GM04504 (cell line): ENCODE results near the gene RAB38.

Experiments used
- DNase-seq: peaks from one replicate; pipeline ENCODE4 v3.0.0-alpha.2; 2012; ENCODE audit warnings: low read depth

RAB38 gene

GRCh38 chr11:88174709-88175568, at the start of gene RAB38:
Gene RAB38 (minus strand): TSS chr11:88175443. CDS start chr11:88175384, 59 bp downstream.
- DNase-seq = peak; percentile 48

- no peak for DNase-seq
Observed at GRCh38 chr11:88213406-88213805, 38.2 kb upstream of the RAB38 start.

DNA sequence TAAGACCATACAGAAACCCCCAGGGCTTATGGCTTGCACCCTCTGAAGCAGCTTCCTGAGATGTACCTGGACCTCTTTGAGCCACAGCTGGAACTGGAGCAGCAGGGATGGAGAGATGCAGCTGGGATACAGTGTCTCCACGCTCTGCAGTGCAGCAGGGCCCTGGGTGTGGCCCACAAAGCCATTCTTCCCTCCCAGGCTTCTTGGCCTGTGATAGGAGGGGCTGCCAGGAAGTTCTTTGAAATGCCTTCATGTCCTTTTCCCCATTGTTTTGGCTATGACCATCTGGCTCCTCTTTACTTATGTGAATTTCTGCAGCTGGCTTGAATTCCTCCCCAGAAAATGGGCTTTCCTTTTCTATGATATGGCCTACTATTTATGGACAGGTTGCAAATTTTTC, 37.1 kb upstream of the RAB38 start:
- no peak for DNase-seq

DNA sequence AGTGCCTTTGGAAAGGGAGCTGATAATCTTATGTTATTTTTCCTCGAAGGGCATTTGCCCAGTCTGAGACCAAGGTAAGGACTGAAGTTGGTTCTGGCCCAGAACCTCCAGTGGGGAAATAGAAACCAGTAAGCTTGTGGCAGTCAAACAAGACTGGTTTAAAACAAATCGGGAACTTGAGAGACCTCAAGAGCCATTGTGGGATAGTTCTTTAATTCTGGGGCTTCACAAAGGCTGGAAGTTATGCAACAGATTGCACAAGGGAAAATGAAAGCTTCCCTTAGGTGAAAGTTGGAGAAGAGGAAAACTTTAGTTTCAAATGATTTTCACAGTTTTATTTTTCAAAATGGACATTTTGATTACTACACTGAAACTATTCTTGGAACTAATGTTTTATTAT, 33.5 kb upstream of the RAB38 start:
- no peak for DNase-seq

- peak; percentile 7 for DNase-seq
Observed at GRCh38 chr11:88206751-88207150, 31.5 kb upstream of the RAB38 start.

GRCh38 chr11:88204353-88204752, 29.1 kb upstream of the RAB38 start:
- DNase-seq = no peak

DNA sequence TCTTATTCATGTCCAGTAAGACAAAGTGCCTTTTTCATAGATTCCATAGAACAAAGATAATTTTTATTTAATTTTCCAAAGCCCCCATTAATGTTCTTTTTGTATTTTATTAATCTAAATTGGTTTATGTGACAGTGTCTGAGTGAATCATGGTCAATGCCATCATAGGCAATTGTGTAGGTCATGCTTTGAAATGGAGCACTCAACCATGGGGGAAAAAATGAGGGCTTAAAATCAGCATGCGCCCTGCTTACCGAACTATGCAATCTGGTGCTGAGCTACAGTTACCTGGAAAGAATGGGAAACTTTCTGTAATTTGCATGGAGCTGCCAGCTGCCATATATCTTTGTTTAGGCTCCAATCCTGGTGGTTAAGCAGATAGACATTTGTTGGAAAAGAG, 28.4 kb upstream of the RAB38 start:
- DNase-seq = no peak

DNA sequence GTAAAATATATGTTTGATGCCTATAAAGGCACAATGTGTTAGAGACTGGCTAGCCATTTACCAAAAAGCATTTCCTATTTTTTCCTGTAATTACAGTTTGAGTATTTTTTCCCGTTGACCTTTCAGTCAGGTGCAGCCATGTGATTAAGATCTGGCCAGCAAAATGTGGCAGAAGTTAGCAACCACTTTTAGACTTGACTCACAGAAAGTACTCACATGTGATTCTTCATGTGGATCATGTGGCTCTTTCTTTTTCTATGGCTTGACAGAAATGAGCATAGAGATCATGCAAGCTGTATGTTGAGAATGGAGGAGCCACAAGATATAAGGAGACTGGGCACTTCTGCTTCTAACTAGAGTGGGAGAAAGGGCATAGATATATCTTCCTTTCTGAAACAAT, 27.3 kb upstream of the RAB38 start:
- no peak for DNase-seq

GRCh38 chr11:88196393-88196792, 21.1 kb upstream of the RAB38 start:
- DNase-seq = no peak

- no peak for DNase-seq
Observed at GRCh38 chr11:88195908-88196307, 20.7 kb upstream of the RAB38 start.

DNA sequence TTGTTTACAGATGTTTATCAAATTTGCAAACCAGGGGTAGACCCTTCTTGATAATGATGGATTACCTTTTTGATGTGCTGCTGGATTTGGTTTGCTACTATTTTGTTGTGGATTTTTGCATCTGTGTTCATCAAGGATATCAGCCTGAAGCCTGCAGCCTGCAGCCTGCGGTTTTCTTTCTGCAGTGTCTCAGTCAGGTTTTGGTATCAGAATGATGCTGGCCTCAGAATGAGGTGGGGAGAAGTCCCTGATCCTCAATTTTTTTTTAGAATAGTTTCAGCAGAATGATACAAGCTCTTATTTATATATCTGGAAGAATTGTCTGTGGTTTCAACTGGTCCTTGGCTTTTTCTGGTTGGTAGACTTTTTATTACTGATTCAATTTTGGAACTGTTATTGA, 19.7 kb upstream of the RAB38 start:
- no peak for DNase-seq

- no peak for DNase-seq
Observed at GRCh38 chr11:88193278-88193677, 18.0 kb upstream of the RAB38 start.

- no peak for DNase-seq
Observed at GRCh38 chr11:88188932-88189253, 13.7 kb upstream of the RAB38 start.

GRCh38 chr11:88188251-88188931, 13.1 kb upstream of the RAB38 start:
- no peak for DNase-seq

DNA sequence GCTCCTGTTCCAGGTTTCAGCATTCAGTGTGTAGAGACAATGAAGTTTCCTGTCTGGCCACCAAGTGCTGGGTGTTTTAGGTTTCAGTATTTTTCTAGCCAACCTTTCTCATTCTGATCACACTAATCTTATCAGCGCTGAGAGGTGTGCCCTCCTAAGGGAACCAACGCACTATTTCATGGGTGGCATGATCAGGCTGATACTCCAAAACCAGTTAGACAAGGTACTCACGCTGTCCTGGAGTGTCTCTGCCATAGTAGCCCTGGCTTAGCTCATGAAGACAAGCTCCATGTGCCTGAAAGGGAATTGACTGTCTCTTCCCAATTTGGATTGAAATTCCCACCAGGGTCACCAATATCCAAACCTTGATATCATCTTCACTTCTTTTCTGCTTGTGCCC, 8.0 kb upstream of the RAB38 start:
- no peak for DNase-seq

GRCh38 chr11:88181776-88182175, 6.5 kb upstream of the RAB38 start:
- DNase-seq = no peak

GRCh38 chr11:88179971-88180629, 4.9 kb upstream of the RAB38 start:
- DNase-seq = no peak

DNA sequence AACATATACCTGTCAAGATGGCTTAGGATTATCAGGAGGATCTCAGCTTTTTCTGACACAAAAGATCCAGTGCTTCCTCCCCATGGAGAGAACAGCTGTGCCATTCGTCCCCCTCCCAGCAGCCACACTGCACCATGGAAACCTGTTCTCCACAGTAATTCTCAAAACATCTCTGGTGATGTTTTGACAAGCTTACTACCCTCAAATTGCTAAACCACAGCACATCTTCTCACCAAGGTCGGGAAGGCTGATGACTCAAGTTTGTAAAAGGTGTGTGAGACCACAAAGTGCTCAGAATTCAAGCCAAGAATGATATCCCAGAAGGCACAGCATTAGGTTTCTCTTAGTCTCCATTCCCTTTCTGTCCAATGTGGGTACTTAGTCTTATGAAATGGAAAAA, 3.9 kb upstream of the RAB38 start:
- DNase-seq = no peak

- peak; percentile 26 for DNase-seq
Observed at GRCh38 chr11:88178191-88178590, 2.9 kb upstream of the RAB38 start.

- no peak for DNase-seq
Observed at GRCh38 chr11:88175569-88176075, 379 bp upstream of the RAB38 start.

DNA sequence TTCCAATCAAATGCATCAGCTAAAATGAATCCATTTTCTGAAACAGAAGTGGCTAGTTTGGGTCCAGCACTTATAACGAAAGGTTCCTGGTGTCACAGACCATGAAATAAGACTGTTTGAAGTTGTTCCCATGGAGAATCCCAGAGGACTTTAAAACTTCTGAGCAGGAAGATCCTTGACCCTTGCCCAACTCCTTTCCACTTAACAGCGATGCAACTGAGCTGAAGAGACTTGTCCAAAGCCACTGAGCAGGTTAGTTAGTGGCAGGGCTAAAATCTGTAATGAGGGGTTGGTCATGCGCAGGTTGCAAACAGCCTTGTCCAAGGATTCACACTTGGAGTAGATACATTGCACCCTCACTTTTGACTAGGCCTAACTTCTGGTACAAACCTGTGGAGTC, 1.3 kb downstream of the RAB38 start:
- DNase-seq = no peak

GRCh38 chr11:88171982-88172381, 3.3 kb downstream of the RAB38 start:
- DNase-seq = no peak

DNA sequence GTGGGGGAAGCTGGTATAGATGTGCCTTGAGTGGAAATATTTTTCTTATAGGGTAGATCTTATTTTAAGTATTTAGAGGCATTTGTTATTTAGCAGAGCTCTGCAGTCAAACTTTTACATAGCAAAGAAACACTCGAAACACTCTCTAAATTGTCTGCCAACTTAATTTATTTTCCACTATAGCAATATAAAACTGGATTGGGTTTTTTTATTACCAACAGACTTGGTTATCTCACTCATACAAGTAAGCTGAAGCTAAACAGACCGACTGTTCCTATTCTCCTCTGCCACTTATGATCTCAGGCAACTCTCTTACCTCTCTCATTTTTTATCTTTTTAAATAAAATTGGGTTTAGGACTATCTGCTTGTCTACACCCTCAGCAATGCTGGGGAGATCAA, 4.6 kb downstream of the RAB38 start:
- no peak for DNase-seq
